OCI-LY7 (cell line): ENCODE data around the gene MAP3K7CL. TPM values are rescaled to one million over a fixed set of nuclear protein-coding genes. Genes with fewer than 3 reads are reported as not detected.
"Not testable (repeated sequence)": the region's sequence is repeated elsewhere in the genome, so short reads cannot be mapped to it uniquely, and the experiment has no call there.

Experiments used
- BruUV-seq: library from RNA; stranded (reverse); fragments of 400-500 nt; replicated peaks from 2 replicates; lab custom pipeline; 2021; lab: Mats Ljungman, UMichigan
- CTCF ChIA-PET: fragments of 300-600 bp; sonication (Branson Sonifier 250); formaldehyde crosslinking; loops from one replicate; lab custom pipeline; 2022; ENCODE audit warnings: antibody characterized with exemption; ENCODE audit not compliant: unreplicated experiment; lab: Charles Lee
- POLR2A ChIA-PET: fragments of 300-600 bp; sonication (Branson Sonifier 250); formaldehyde crosslinking; loops from one replicate; lab custom pipeline; 2022; ENCODE audit warnings: antibody characterized with exemption; lab: Charles Lee
- DNase-seq: peaks from one replicate; pipeline ENCODE4 v3.0.0-alpha.2; 2015; ENCODE audit warnings: low spot score
- H2AFZ ChIP-seq: fragments of 200-600 bp; sonication (generic), shearing (Covaris generic); 2 replicates; pipeline ENCODE4 v1.6.1; 2014; ENCODE audit warnings: mild to moderate bottlenecking, antibody characterized with exemption, low read length, moderate library complexity
- H3K27ac ChIP-seq: fragments of 200-600 bp; sonication (generic); 2 replicates; pipeline ENCODE4 v1.5.1; 2014; ENCODE audit warnings: mixed run types, low read depth, mild to moderate bottlenecking, moderate library complexity, low read length, inconsistent platforms; ENCODE audit not compliant: poor library complexity, severe bottlenecking
- H3K36me3 ChIP-seq: fragments of 200-600 bp; sonication (generic); 2 replicates; pipeline ENCODE4 v1.6.1; 2014; ENCODE audit warnings: mild to moderate bottlenecking, antibody characterized with exemption, low read length, moderate library complexity, mixed read lengths; ENCODE audit not compliant: insufficient read depth
- H3K4me1 ChIP-seq: fragments of 200-600 bp; sonication (generic); 2 replicates; pipeline ENCODE4 v1.5.1; 2014; ENCODE audit warnings: mild to moderate bottlenecking, low read length; ENCODE audit not compliant: insufficient read depth, poor library complexity, severe bottlenecking
- H3K4me2 ChIP-seq: fragments of 200-600 bp; sonication (generic); 2 replicates; pipeline ENCODE4 v1.6.1; 2014; ENCODE audit warnings: mild to moderate bottlenecking, low read length
- H3K4me3 ChIP-seq: fragments of 200-600 bp; sonication (generic); 2 replicates; pipeline ENCODE4 v1.5.1; 2014; ENCODE audit warnings: mild to moderate bottlenecking, low read depth, low read length; ENCODE audit not compliant: poor library complexity, severe bottlenecking
- H3K79me2 ChIP-seq: fragments of 200-600 bp; sonication (generic); 2 replicates; pipeline ENCODE4 v1.6.1; 2016; ENCODE audit warnings: low read depth, mild to moderate bottlenecking, low read length, moderate library complexity, mixed read lengths; ENCODE audit not compliant: insufficient read depth
- H3K9me2 ChIP-seq: fragments of 200-600 bp; sonication (generic); 2 replicates; pipeline ENCODE4 v1.6.1; 2016; ENCODE audit warnings: mild to moderate bottlenecking, low read length, mixed read lengths; ENCODE audit not compliant: insufficient read depth
- H3K9me3 ChIP-seq: fragments of 200-600 bp; sonication (generic); 2 replicates; pipeline ENCODE4 v1.6.1; 2014; ENCODE audit warnings: mild to moderate bottlenecking, mixed run types, low read length, mixed read lengths
- H4K20me1 ChIP-seq: fragments of 200-600 bp; sonication (generic); 2 replicates; pipeline ENCODE4 v1.6.1; 2014; ENCODE audit warnings: mild to moderate bottlenecking, antibody characterized with exemption, low read length, moderate library complexity, mixed read lengths; ENCODE audit not compliant: insufficient read depth
- EZH2phosphoT487 ChIP-seq: fragments of 200-600 bp; sonication (generic); IDR thresholded peaks from 2 replicates; pipeline ENCODE4 v1.6.1; 2018; ENCODE audit warnings: low read depth, borderline replicate concordance, mild to moderate bottlenecking, mixed run types, antibody characterized with exemption, low read length, moderate library complexity, mixed read lengths
- intact Hi-C: fragments of 100-400 bp; cut with micrococcal nuclease; formaldehyde crosslinking; loops from one replicate; pipeline ENCODE4 v1.10.0; 2022; ENCODE audit not compliant: unreplicated experiment
- total RNA-seq, 2 experiments: library from RNA; depleted of rRNA in 1 of 2; stranded (reverse); fragments of >200 nt in 1 of 2; shearing (Covaris generic) in 1 of 2; gene quantifications; 2 replicates each; pipeline ENCODE4 v1.2.3, GENCODE V29; 2014 to 2022
- TF ChIP-seq, protein P1 (sequence below): fragments of 200-600 bp; sonication (generic); conservative IDR thresholded peaks from 2 replicates; pipeline ENCODE4 v1.5.1; 2014; ENCODE audit warnings: mild to moderate bottlenecking, antibody characterized with exemption, low read length, moderate library complexity, mixed read lengths

Gene MAP3K7CL
- total RNA-seq, 2 experiments from 2014 or later = 7.8 to 13.0 TPM

DNA sequence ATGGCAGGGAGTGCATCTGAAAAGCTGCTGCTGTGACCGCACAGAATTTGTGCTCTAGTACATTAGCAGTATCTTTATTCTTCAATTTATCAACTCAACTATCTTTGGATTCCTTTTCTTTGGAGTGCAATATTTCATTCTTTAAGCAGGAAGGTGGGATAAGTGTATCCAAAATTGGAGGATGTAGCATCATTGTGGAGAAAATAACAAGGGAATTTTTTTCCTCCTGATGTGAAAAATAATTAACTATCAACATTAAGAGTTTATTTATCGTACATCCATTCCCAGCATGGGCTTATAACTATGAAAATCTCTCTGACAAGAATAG is 25.5 kb downstream of the MAP3K7CL start:
- no peak overlapping the region for H3K4me2 ChIP-seq
- no TSS peak for BruUV-seq

DNA sequence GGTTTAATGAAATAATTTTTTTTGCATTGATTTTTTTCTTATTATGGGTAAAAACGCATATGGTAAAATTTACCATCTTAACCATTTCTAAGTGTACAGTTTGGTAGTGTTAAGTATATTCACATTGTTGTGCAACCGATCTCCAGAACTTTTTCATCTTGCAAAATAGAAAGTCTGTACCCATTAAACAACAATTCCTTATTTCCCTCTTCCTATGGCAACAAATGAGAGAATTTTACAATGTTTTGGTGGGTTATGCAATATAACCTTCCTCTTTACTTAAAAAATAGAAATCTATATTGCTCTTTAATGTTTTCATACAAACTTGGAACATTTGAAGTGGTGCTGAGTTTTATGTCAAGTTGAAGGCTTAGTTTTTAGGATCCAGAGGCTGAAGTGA is 26.6 kb downstream of the MAP3K7CL start:
- H3K9me3 ChIP-seq = no peaks in the 10 kb centered on the region
- intact Hi-C loops = no loop called here
- BruUV-seq = no TSS peak
- ChIA-PET CTCF (no interaction called here), POLR2A (no interaction called here)
- TF ChIP-seq, protein P1, sequence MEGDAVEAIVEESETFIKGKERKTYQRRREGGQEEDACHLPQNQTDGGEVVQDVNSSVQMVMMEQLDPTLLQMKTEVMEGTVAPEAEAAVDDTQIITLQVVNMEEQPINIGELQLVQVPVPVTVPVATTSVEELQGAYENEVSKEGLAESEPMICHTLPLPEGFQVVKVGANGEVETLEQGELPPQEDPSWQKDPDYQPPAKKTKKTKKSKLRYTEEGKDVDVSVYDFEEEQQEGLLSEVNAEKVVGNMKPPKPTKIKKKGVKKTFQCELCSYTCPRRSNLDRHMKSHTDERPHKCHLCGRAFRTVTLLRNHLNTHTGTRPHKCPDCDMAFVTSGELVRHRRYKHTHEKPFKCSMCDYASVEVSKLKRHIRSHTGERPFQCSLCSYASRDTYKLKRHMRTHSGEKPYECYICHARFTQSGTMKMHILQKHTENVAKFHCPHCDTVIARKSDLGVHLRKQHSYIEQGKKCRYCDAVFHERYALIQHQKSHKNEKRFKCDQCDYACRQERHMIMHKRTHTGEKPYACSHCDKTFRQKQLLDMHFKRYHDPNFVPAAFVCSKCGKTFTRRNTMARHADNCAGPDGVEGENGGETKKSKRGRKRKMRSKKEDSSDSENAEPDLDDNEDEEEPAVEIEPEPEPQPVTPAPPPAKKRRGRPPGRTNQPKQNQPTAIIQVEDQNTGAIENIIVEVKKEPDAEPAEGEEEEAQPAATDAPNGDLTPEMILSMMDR = no peak
- no peak for TF ChIP-seq EZH2phosphoT487
- no peak for DNase-seq
- H3K4me2 ChIP-seq = no peak overlapping the region
- no peak overlapping the region for H3K27ac ChIP-seq
- H2AFZ ChIP-seq = no peak overlapping the region
- H3K4me1 ChIP-seq = no peaks in the 10 kb centered on the region
- no peaks in the 10 kb centered on the region for H4K20me1 ChIP-seq
- no peaks in the 10 kb centered on the region for H3K9me2 ChIP-seq
- no peak overlapping the region for H3K4me3 ChIP-seq
- H3K79me2 ChIP-seq = no peaks in the 10 kb centered on the region
- no peaks in the 10 kb centered on the region for H3K36me3 ChIP-seq

More for the DNA sequence above, 25.5 kb downstream of the MAP3K7CL start:
- Histone ChIP-seq H3K27ac (no peak overlapping the region), H3K4me3 (no peak overlapping the region), H3K36me3 (no peaks in the 10 kb centered on the region), H3K4me1 (no peaks in the 10 kb centered on the region), H3K79me2 (no peaks in the 10 kb centered on the region), H3K9me3 (no peaks in the 10 kb centered on the region), H3K9me2 (no peaks in the 10 kb centered on the region), H4K20me1 (no peaks in the 10 kb centered on the region), H2AFZ (no peak overlapping the region)
- DNase-seq = no peak
- ChIA-PET CTCF (interaction anchor here (0.6 kb wide), 1 partner anchor 302 kb away, joined by 3 read pairs; no protein-coding TSS in a partner anchor), POLR2A (no interaction called here)
- TF ChIP-seq, protein P1 = no peak
- TF ChIP-seq EZH2phosphoT487 = no peak
- intact Hi-C loops = no loop called here

DNA sequence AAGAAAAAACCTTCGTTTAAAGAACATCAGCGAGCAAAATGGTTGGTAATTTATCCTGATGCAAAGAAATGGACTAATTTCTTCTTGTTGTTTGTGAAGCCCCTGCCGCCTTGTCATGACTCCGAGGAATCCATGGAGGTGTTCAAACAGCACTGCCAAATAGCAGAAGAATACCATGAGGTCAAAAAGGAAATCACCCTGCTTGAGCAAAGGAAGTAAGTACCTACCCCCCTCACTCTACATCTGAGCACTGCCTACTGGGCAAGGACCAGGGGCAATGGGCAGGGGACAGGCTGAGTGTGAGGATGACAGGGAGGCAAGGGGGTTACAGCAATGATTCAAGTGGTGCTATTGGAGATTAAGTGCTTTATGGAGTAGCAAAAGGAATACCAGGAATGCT is 29.4 kb downstream of the MAP3K7CL start:
- H3K36me3 ChIP-seq = no peaks in the 10 kb centered on the region
- intact Hi-C loops = no loop called here

DNA sequence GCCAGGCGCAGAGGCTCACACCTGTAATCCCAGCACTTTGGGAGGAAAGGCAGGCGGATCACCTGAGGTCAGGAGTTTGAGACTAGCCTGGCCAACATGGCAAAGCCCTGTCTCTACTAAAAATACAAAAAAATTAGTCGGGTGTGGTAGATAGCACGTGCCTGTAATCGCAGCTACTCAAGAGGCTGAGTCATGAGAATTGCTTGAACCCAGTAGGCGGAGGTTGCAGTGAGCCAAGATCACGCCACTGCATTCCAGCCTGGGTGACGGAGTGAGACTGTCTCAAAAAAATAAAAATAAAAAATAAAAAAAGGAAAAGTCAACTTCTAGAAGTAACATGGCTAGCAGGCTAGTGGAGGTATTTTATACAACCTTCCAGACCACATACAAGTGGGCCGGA is 32.4 kb downstream of the MAP3K7CL start:
- DNase-seq, H3K4me1 ChIP-seq, H3K27ac ChIP-seq, H3K4me3 ChIP-seq, H3K4me2 ChIP-seq, H3K9me2 ChIP-seq, H4K20me1 ChIP-seq, H3K36me3 ChIP-seq, BruUV-seq, intact Hi-C loops, POLR2A ChIA-PET, H3K79me2 ChIP-seq, H2AFZ ChIP-seq, H3K9me3 ChIP-seq, CTCF ChIA-PET: not testable (repeated sequence)

More for the DNA sequence above, 29.4 kb downstream of the MAP3K7CL start:
- no TSS peak for BruUV-seq
- Histone ChIP-seq H3K4me1 (no peaks in the 10 kb centered on the region), H2AFZ (no peak overlapping the region), H3K4me3 (no peak overlapping the region), H3K9me2 (no peaks in the 10 kb centered on the region), H3K9me3 (no peaks in the 10 kb centered on the region), H3K27ac (no peak overlapping the region), H3K4me2 (no peak overlapping the region), H4K20me1 (no peaks in the 10 kb centered on the region), H3K79me2 (no peaks in the 10 kb centered on the region)
- no peak for DNase-seq
- TF ChIP-seq, protein P1 = no peak
- TF ChIP-seq EZH2phosphoT487 = no peak
- ChIA-PET CTCF (no interaction called here), POLR2A (no interaction called here)
